Erythroblast (primary cell): ENCODE results near the gene TSPEAR.

Experiments
- GATA1 ChIP-seq: IDR thresholded peaks from 2 replicates; pipeline ENCODE4 v1.6.1; 2011; ENCODE audit warnings: low read depth, mild to moderate bottlenecking, control low read depth, low read length, moderate library complexity
- POLR2A ChIP-seq: IDR thresholded peaks from 2 replicates; pipeline ENCODE4 v1.6.1; 2011; ENCODE audit warnings: mild to moderate bottlenecking, low read length

GRCh38 chr21:44533121-44533890 lies 178.1 kb downstream of the TSPEAR start:
- TF ChIP-seq POLR2A (no peak), GATA1 (no peak)
